Kidney (tissue), 14 donors: Measurements from ENCODE around the gene BACH2. TPM values are rescaled to one million over a fixed set of nuclear protein-coding genes. Genes with fewer than 3 reads are reported as not detected.

Experiments
- DNase-seq, 5 donors: peaks; one replicate each; pipeline ENCODE4 v3.0.0-alpha.2; 2013 to 2020
- FAIRE-seq: peaks from 2 replicates; lab custom pipeline; 2012; peaks lifted over from hg19 to GRCh38; lab: Jason Lieb, UNC
- H3K27ac ChIP-seq, 2 donors: one replicate each; pipeline ENCODE4 v1.7.0; 2013; ENCODE audit warnings: low read depth in 2 of 2, low read length in 2 of 2, inconsistent platforms in 1 of 2
- H3K27me3 ChIP-seq: one replicate; pipeline ENCODE4 v1.7.1; 2013; ENCODE audit warnings: low read length, inconsistent platforms; ENCODE audit not compliant: control insufficient read depth, insufficient read depth
- H3K36me3 ChIP-seq, 3 donors: one replicate each; pipeline versions ENCODE4 v1.7.0 to v1.7.1; 2013; ENCODE audit warnings: low read length in 3 of 3, control low read depth in 1 of 3, inconsistent platforms in 1 of 3; ENCODE audit not compliant: insufficient read depth in 3 of 3, control insufficient read depth in 2 of 3
- H3K4me1 ChIP-seq, 3 donors: one replicate each; pipeline versions ENCODE4 v1.7.0 to v1.7.1; 2013; ENCODE audit warnings: low read length in 3 of 3, inconsistent platforms in 1 of 3, low read depth in 1 of 3; ENCODE audit not compliant: control insufficient read depth in 2 of 3, insufficient read depth in 2 of 3
- H3K4me3 ChIP-seq, 3 donors: one replicate each; pipeline versions ENCODE4 v1.7.0 to v1.8.1; 2013; ENCODE audit warnings: low read length in 3 of 3, control low read depth in 1 of 3, inconsistent platforms in 1 of 3
- H3K9ac ChIP-seq, 3 donors: one replicate each; pipeline versions ENCODE4 v1.7.0 to v1.7.1; 2013; ENCODE audit warnings: low read length in 3 of 3, control low read depth in 1 of 3, inconsistent platforms in 1 of 3
- H3K9me3 ChIP-seq, 3 donors: one replicate each; pipeline versions ENCODE4 v1.7.0 to v1.7.1; 2013; ENCODE audit warnings: low read length in 3 of 3, control low read depth in 1 of 3, inconsistent platforms in 1 of 3; ENCODE audit not compliant: control insufficient read depth in 2 of 3, insufficient read depth in 1 of 3
- intact Hi-C: fragments of 100-400 bp; cut with DNase I; formaldehyde crosslinking; loops from one replicate; pipeline ENCODE4 v1.11.1; 2022
- polyA plus RNA-seq: library from polyadenylated mRNA; stranded (reverse); fragments of 350-450 nt; fragmentation: Illumina TruSeq; extraction: RNeasy Lipid Tissue Mini Kit (QIAGEN cat#74804); gene quantifications from one replicate; pipeline ENCODE4 v1.2.3, GENCODE V29; 2014; ENCODE audit warnings: low read depth, low replicate concordance; ENCODE audit not compliant: insufficient read depth
- total RNA-seq: library from RNA; stranded (reverse); fragmentation: NEBNext Ultra II Directional; extraction: Animal tissue kit (Norgen Biotek cat#: 25700); gene quantifications from one replicate; pipeline ENCODE4 v1.2.1, GENCODE V29; 2021
- TF ChIP-seq, protein P1 (sequence below): IDR thresholded peaks from 3 replicates; pipeline ENCODE4 v1.5.1; 2012; ENCODE audit warnings: mild to moderate bottlenecking, moderate library complexity, borderline replicate concordance; ENCODE audit not compliant: insufficient read depth; ENCODE audit errors: extremely low read depth
- donor health status: control.
- donor health status: control.
- donor health status: control.
- donor health status: control.
- donor health status: control.
- donor health status: DM: yes; HTN: yes; CAD: no.
- donor health status: Normal renal cell carcinoma (clear cell type).

BACH2 gene
- total and polyA plus RNA-seq, 2 donors from 2014 or later, result 0.32 to 6.9 TPM

DNA sequence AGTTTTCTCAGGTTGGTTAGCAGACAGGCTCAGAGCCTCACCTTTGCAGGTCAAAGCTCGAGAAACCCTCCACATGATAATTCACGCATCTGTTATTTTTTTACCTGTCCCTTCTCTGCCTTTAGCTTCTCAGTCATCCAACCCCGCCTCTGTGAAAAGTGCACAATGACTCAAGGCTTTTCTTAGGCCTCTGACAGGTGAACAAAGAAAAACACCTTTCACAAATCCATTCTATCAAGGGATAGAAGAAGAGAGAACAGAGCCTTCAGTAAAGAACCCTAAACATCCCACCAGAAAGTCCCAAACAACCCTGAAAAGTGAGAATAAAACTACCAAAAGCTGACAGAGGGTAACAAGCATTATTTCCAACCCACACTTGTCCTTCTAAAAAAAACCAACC, 224.1 kb downstream of the BACH2 start:
- TF ChIP-seq, protein P1, sequence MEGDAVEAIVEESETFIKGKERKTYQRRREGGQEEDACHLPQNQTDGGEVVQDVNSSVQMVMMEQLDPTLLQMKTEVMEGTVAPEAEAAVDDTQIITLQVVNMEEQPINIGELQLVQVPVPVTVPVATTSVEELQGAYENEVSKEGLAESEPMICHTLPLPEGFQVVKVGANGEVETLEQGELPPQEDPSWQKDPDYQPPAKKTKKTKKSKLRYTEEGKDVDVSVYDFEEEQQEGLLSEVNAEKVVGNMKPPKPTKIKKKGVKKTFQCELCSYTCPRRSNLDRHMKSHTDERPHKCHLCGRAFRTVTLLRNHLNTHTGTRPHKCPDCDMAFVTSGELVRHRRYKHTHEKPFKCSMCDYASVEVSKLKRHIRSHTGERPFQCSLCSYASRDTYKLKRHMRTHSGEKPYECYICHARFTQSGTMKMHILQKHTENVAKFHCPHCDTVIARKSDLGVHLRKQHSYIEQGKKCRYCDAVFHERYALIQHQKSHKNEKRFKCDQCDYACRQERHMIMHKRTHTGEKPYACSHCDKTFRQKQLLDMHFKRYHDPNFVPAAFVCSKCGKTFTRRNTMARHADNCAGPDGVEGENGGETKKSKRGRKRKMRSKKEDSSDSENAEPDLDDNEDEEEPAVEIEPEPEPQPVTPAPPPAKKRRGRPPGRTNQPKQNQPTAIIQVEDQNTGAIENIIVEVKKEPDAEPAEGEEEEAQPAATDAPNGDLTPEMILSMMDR, result no peak
- H3K36me3 ChIP-seq, result no peaks in the 10 kb centered on the region
- no peak overlapping the region for H3K9ac ChIP-seq
- intact Hi-C loops, result no loop called here
- H3K4me1 ChIP-seq, result no peaks in the 10 kb centered on the region
- no peak overlapping the region for H3K27ac ChIP-seq
- H3K9me3 ChIP-seq, result no peaks in the 10 kb centered on the region
- H3K4me3 ChIP-seq, result no peak overlapping the region
- no peaks in the 10 kb centered on the region for H3K27me3 ChIP-seq
- FAIRE-seq (no peak), DNase-seq (no peak)

DNA sequence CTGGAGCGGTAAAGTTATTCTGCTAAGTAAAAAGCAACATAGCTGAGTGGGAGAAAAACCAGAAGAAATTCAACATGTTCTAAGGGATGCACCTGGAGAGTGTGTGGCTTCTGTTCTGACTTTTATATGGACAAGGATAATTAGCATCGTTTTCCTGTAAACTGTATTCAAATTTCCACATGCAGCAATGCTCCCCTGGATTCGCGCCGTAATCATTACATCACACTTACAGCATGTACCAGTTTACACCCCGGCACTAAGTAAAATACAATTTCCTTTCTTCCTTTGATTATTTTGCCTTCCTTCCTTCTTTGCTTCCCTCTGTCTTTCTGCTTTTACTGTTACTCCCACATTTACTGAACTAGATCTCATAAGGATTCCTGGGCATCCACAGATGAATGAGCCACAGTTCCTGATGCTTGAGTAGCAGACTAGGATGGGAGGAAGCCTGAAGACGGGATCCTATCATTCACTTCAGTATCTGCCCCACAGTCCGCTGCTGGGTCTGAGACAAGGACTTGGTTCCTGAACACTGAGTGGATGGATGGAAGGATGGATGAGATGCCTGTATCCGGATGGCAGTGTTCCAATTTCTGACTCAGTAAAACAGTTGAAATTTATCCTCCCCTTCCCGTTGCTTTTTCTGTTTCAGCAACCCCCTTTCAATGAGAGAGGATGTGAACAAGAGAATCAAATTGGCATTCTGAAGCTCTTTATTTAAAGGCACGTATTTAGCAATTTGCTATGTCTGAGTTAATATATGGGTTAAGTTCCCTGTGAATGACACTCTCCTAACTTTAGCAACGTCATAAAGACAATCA, 227.7 kb downstream of the BACH2 start:
- H3K27ac ChIP-seq, result no peak overlapping the region
- no peaks in the 10 kb centered on the region for H3K9me3 ChIP-seq
- TF ChIP-seq, protein P1, result no peak
- FAIRE-seq (no peak), DNase-seq (no peak)
- no peak overlapping the region for H3K4me3 ChIP-seq
- H3K36me3 ChIP-seq, result no peaks in the 10 kb centered on the region
- no peaks in the 10 kb centered on the region for H3K27me3 ChIP-seq
- no peak overlapping the region for H3K9ac ChIP-seq
- intact Hi-C loops, result no loop called here
- H3K4me1 ChIP-seq, result no peaks in the 10 kb centered on the region

DNA sequence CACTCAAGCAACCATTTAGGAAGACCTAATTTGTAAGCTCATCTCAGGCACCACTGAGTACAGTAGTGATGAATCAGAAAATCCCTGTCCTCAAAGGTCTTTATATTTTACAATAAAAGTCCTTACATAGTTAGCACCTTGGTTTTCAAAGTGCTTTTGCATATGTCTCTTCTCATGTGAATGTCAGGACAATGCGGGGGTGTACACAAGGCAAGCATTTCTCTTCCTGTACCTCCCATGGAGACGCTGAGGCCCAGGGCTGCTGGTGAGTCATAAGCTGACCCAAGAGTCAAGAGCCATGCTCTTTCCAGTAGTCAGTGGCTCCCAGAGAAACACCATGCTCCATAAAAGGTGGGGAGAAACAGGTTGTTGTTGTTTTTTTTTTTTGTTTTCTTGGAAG, 228.4 kb downstream of the BACH2 start:
- Histone ChIP-seq H3K27me3 (no peaks in the 10 kb centered on the region), H3K4me1 (no peaks in the 10 kb centered on the region), H3K9ac (no peak overlapping the region), H3K4me3 (no peak overlapping the region), H3K36me3 (no peaks in the 10 kb centered on the region), H3K9me3 (no peaks in the 10 kb centered on the region), H3K27ac (no peak overlapping the region)
- intact Hi-C loops, result no loop called here
- TF ChIP-seq, protein P1, result no peak
- FAIRE-seq (no peak), DNase-seq (peak in 3 of 5 donors; percentile 14 to 62 (median 37))
